Measurements from ENCODE around the gene GPR162.

Gene GPR162

GRCh38 chr12:6782119-6782518, 39.5 kb upstream of the GPR162 start:
- DNase-seq (ENCODE audit: low read depth): no peak
- H3K4me3 ChIP-seq (ENCODE audit: control insufficient read depth, low read depth, low read length): no peak overlapping the region
- TF ChIP-seq, protein P1, sequence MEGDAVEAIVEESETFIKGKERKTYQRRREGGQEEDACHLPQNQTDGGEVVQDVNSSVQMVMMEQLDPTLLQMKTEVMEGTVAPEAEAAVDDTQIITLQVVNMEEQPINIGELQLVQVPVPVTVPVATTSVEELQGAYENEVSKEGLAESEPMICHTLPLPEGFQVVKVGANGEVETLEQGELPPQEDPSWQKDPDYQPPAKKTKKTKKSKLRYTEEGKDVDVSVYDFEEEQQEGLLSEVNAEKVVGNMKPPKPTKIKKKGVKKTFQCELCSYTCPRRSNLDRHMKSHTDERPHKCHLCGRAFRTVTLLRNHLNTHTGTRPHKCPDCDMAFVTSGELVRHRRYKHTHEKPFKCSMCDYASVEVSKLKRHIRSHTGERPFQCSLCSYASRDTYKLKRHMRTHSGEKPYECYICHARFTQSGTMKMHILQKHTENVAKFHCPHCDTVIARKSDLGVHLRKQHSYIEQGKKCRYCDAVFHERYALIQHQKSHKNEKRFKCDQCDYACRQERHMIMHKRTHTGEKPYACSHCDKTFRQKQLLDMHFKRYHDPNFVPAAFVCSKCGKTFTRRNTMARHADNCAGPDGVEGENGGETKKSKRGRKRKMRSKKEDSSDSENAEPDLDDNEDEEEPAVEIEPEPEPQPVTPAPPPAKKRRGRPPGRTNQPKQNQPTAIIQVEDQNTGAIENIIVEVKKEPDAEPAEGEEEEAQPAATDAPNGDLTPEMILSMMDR (IDR thresholded peaks at IDR 0.05; ENCODE audit: control insufficient read depth, insufficient read depth, low read depth, low read length, missing control alignments): no peak

- H3K4me3 ChIP-seq (ENCODE audit: control insufficient read depth, low read depth, low read length): no peak overlapping the region
- DNase-seq (ENCODE audit: low read depth): no peak
- TF ChIP-seq, protein P1 (IDR thresholded peaks at IDR 0.05; ENCODE audit: control insufficient read depth, insufficient read depth, low read depth, low read length, missing control alignments): no peak
Observed at GRCh38 chr12:6782850-6783566, 38.6 kb upstream of the GPR162 start.

GRCh38 chr12:6783828-6784227, 37.8 kb upstream of the GPR162 start:
- DNase-seq (ENCODE audit: low read depth): no peak
- TF ChIP-seq, protein P1 (IDR thresholded peaks at IDR 0.05; ENCODE audit: control insufficient read depth, insufficient read depth, low read depth, low read length, missing control alignments): no peak
- no peak overlapping the region for H3K4me3 ChIP-seq (ENCODE audit: control insufficient read depth, low read depth, low read length)

DNA sequence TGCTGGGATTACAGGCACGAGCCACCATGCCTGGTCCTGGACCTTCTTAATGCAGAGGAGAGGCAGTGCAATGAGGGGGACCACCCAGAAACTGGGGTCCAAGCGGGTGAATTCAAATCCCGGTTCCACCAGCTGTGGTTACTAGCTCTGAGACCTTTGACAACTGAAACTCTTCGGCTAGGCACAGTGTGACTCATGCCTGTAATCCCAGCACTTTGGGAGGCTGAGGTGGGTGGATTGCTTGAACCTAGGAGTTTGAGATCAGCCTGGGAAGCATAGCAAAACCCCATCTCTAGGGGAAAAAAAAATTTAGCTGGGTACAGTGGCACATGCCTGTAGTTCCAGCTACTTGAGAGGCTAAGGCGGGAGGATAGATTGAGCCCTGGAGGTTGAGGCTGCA, 37.3 kb upstream of the GPR162 start:
- TF ChIP-seq, protein P1 (IDR thresholded peaks at IDR 0.05; ENCODE audit: control insufficient read depth, insufficient read depth, low read depth, low read length, missing control alignments): no peak

GRCh38 chr12:6784761-6785160, 36.9 kb upstream of the GPR162 start:
- TF ChIP-seq, protein P1 (IDR thresholded peaks at IDR 0.05; ENCODE audit: control insufficient read depth, insufficient read depth, low read depth, low read length, missing control alignments): no peak
- no peak for DNase-seq (ENCODE audit: low read depth)
- no peak overlapping the region for H3K4me3 ChIP-seq (ENCODE audit: control insufficient read depth, low read depth, low read length)

More for the DNA sequence above, 37.3 kb upstream of the GPR162 start:
- no peak for DNase-seq (ENCODE audit: low read depth)
- H3K4me3 ChIP-seq (ENCODE audit: control insufficient read depth, low read depth, low read length): no peak overlapping the region

GRCh38 chr12:6786416-6787094, 35.1 kb upstream of the GPR162 start:
- TF ChIP-seq, protein P1 (IDR thresholded peaks at IDR 0.05; ENCODE audit: control insufficient read depth, insufficient read depth, low read depth, low read length, missing control alignments): no peak
- no peak for DNase-seq (ENCODE audit: low read depth)
- no peak overlapping the region for H3K4me3 ChIP-seq (ENCODE audit: control insufficient read depth, low read depth, low read length)
